TTC549 (cell line): ENCODE measurements around the gene ZCCHC14.

Experiments
- FAIRE-seq: peaks from 2 replicates; lab custom pipeline; 2012; peaks lifted over from hg19 to GRCh38; lab: Jason Lieb, UNC

ZCCHC14 gene

GRCh38 chr16:87360862-87361610 is 131.8 kb downstream of the ZCCHC14 start:
- FAIRE-seq = no peak

GRCh38 chr16:87359121-87359520 is 133.7 kb downstream of the ZCCHC14 start:
- FAIRE-seq = no peak

- no peak for FAIRE-seq
Observed at GRCh38 chr16:87358696-87359095, 134.1 kb downstream of the ZCCHC14 start.

GRCh38 chr16:87358250-87358649 is 134.6 kb downstream of the ZCCHC14 start:
- no peak for FAIRE-seq

GRCh38 chr16:87356491-87356853 is 136.4 kb downstream of the ZCCHC14 start:
- no peak for FAIRE-seq
